H9 (cell line): ENCODE data around the gene TMEM140. TPM values are rescaled to one million over a fixed set of nuclear protein-coding genes. Genes with fewer than 3 reads are reported as not detected.
A peak's percentile ranks its signal among the peaks of the same experiment; 100 is the strongest.
"Not testable (repeated sequence)": the region's sequence is repeated elsewhere in the genome, so short reads cannot be mapped to it uniquely, and the experiment has no call there.

Experiments
- DNase-seq: peaks from one replicate; pipeline ENCODE4 v3.0.0-alpha.2; 2017
- H2AFZ ChIP-seq: one replicate; pipeline ENCODE4 v1.6.1; 2013; ENCODE audit warnings: mild to moderate bottlenecking, low read length, control low read depth, moderate library complexity
- H2AK5ac ChIP-seq: 2 replicates; pipeline ENCODE4 v1.6.1; 2013; ENCODE audit warnings: low read length, control low read depth, mixed read lengths; ENCODE audit not compliant: insufficient read length
- H2BK120ac ChIP-seq: one replicate; pipeline ENCODE4 v1.6.1; 2013; ENCODE audit warnings: low read depth, mild to moderate bottlenecking, low read length, control low read depth, inconsistent platforms; ENCODE audit not compliant: poor library complexity, severe bottlenecking
- H2BK12ac ChIP-seq: 2 replicates; pipeline ENCODE4 v1.6.1; 2013; ENCODE audit warnings: low read length, control low read depth, mixed read lengths, low read depth; ENCODE audit not compliant: insufficient read length
- H2BK15ac ChIP-seq: 2 replicates; pipeline ENCODE4 v1.6.1; 2013; ENCODE audit warnings: low read depth, low read length, control low read depth
- H2BK20ac ChIP-seq: one replicate; pipeline ENCODE4 v1.6.1; 2013; ENCODE audit warnings: low read depth, mild to moderate bottlenecking, low read length, control low read depth, inconsistent platforms; ENCODE audit not compliant: poor library complexity, severe bottlenecking
- H2BK5ac ChIP-seq: 2 replicates; pipeline ENCODE4 v1.6.1; 2013; ENCODE audit warnings: low read length, control low read depth, mixed read lengths; ENCODE audit not compliant: insufficient read length
- H3K14ac ChIP-seq: 2 replicates; pipeline ENCODE4 v1.6.1; 2013; ENCODE audit warnings: low read length, control low read depth; ENCODE audit not compliant: insufficient read depth
- H3K18ac ChIP-seq: 2 replicates; pipeline ENCODE4 v1.6.1; 2013; ENCODE audit warnings: low read depth, mild to moderate bottlenecking, mixed read lengths, low read length, control low read depth; ENCODE audit not compliant: insufficient read length
- H3K23ac ChIP-seq: 2 replicates; pipeline ENCODE4 v1.6.1; 2013; ENCODE audit warnings: low read length, control low read depth, mixed read lengths, low read depth; ENCODE audit not compliant: insufficient read length
- H3K23me2 ChIP-seq: 2 replicates; pipeline ENCODE4 v1.6.1; 2013; ENCODE audit warnings: low read depth, mild to moderate bottlenecking, mixed read lengths, low read length, control low read depth; ENCODE audit not compliant: insufficient read length, poor library complexity, severe bottlenecking
- H3K27ac ChIP-seq: 2 replicates; pipeline ENCODE4 v1.5.1; 2013; ENCODE audit warnings: low read length, control low read depth, mixed read lengths, low read depth; ENCODE audit not compliant: insufficient read length
- H3K27me3 ChIP-seq: 2 replicates; pipeline ENCODE4 v1.6.1; 2013; ENCODE audit warnings: low read length, control low read depth, inconsistent platforms; ENCODE audit not compliant: insufficient read depth
- H3K4ac ChIP-seq: 2 replicates; pipeline ENCODE4 v1.6.1; 2013; ENCODE audit warnings: low read depth, mild to moderate bottlenecking, control low read depth, inconsistent platforms, low read length, moderate library complexity
- H3K4me1 ChIP-seq: 2 replicates; pipeline ENCODE4 v1.6.1; 2013; ENCODE audit warnings: low read length, control low read depth, inconsistent platforms; ENCODE audit not compliant: insufficient read depth
- H3K4me2 ChIP-seq: 2 replicates; pipeline ENCODE4 v1.6.1; 2013; ENCODE audit warnings: low read length, control low read depth, mixed read lengths; ENCODE audit not compliant: insufficient read length, insufficient read depth
- H3K56ac ChIP-seq: 2 replicates; pipeline ENCODE4 v1.6.1; 2013; ENCODE audit warnings: low read depth, mild to moderate bottlenecking, mixed read lengths, low read length, control low read depth; ENCODE audit not compliant: insufficient read length
- H3K79me1 ChIP-seq: 2 replicates; pipeline ENCODE4 v1.6.1; 2013; ENCODE audit warnings: low read depth, mild to moderate bottlenecking, moderate library complexity, low read length, control low read depth, inconsistent platforms; ENCODE audit not compliant: insufficient read depth, poor library complexity, severe bottlenecking
- H3K79me2 ChIP-seq: 2 replicates; pipeline ENCODE4 v1.6.1; 2013; ENCODE audit warnings: low read length, control low read depth, inconsistent platforms; ENCODE audit not compliant: insufficient read depth
- H3K9ac ChIP-seq: 2 replicates; pipeline ENCODE4 v1.6.1; 2013; ENCODE audit warnings: low read length, control low read depth, mixed read lengths; ENCODE audit not compliant: insufficient read length; ENCODE audit errors: extremely low read depth
- H3K9me3 ChIP-seq: one replicate; pipeline ENCODE4 v1.6.1; 2013; ENCODE audit warnings: low read depth, low read length, inconsistent platforms; ENCODE audit not compliant: control insufficient read depth
- H3T11ph ChIP-seq: one replicate; pipeline ENCODE4 v1.6.1; 2013; ENCODE audit warnings: mild to moderate bottlenecking, low read length, control low read depth, inconsistent platforms
- H4K20me1 ChIP-seq: one replicate; pipeline ENCODE4 v1.6.1; 2013; ENCODE audit not compliant: control insufficient read depth, insufficient read length, insufficient read depth
- H4K5ac ChIP-seq: 2 replicates; pipeline ENCODE4 v1.6.1; 2013; ENCODE audit warnings: low read depth, mild to moderate bottlenecking, mixed read lengths, low read length, control low read depth; ENCODE audit not compliant: insufficient read length
- H4K8ac ChIP-seq: replicated peaks from 2 replicates; pipeline ENCODE4 v1.6.1; 2013; ENCODE audit warnings: low read length, control low read depth, mixed read lengths, low read depth; ENCODE audit not compliant: insufficient read length
- H4K91ac ChIP-seq: 2 replicates; pipeline ENCODE4 v1.6.1; 2013; ENCODE audit warnings: low read depth, mild to moderate bottlenecking, moderate library complexity, mixed read lengths, low read length, control low read depth; ENCODE audit not compliant: insufficient read length
- H3K27ac Mint-ChIP-seq, 3 experiments: 2 replicates in 2 of 3; 3 replicates in 1 of 3; pipeline ENCODE4 v1.8.0; 2020 to 2021; ENCODE audit warnings: mixed read lengths in 3 of 3, mild to moderate bottlenecking in 1 of 3, moderate library complexity in 1 of 3
- H3K27me3 Mint-ChIP-seq: 2 replicates; pipeline ENCODE4 v1.8.0; 2021; ENCODE audit warnings: low read depth, mild to moderate bottlenecking, moderate library complexity, mixed read lengths
- H3K36me3 Mint-ChIP-seq, 3 experiments: 2 replicates in 2 of 3; 3 replicates in 1 of 3; pipeline ENCODE4 v1.8.0; 2020 to 2021; ENCODE audit warnings: low read depth in 3 of 3, mixed read lengths in 3 of 3; ENCODE audit not compliant: insufficient read depth in 1 of 3
- H3K4me1 Mint-ChIP-seq, 2 experiments: 2 replicates each; pipeline ENCODE4 v1.8.0; 2020; ENCODE audit warnings: mixed read lengths in 2 of 2
- H3K4me3 Mint-ChIP-seq, 2 experiments: 2 replicates in 1 of 2; 3 replicates in 1 of 2; pipeline ENCODE4 v1.8.0; 2020 to 2021; ENCODE audit warnings: mild to moderate bottlenecking in 2 of 2, mixed read lengths in 2 of 2, moderate library complexity in 1 of 2
- H3K9me3 Mint-ChIP-seq, 2 experiments: 2 replicates in 1 of 2; 3 replicates in 1 of 2; pipeline ENCODE4 v1.8.0; 2020; ENCODE audit warnings: mild to moderate bottlenecking in 2 of 2, mixed read lengths in 2 of 2, moderate library complexity in 1 of 2
- WGBS: extraction: QIAGEN DNeasy Blood & Tissue Kit; methylation state at CpG from one replicate; pipeline ENCODE4 v1.1.7; 2013; ENCODE audit warnings: missing lambda C conversion rate, low lambda C conversion rate, mixed read lengths; ENCODE audit not compliant: insufficient read length; ENCODE audit errors: extremely low coverage; 5-methylcytosine and 5-hydroxymethylcytosine counted together
- total RNA-seq: library from RNA; stranded (reverse); gene quantifications from 2 replicates; pipeline ENCODE4 v1.2.1, GENCODE V29; 2021
- TF ChIP-seq, protein P1 (sequence below): fragments of 200-600 bp; sonication (generic); conservative IDR thresholded peaks from 3 replicates; pipeline ENCODE4 v1.8.0; 2021; ENCODE audit warnings: antibody characterized with exemption, mild to moderate bottlenecking

TMEM140 gene
- total RNA-seq, 1 experiment from 2014 or later, result not detected

DNA sequence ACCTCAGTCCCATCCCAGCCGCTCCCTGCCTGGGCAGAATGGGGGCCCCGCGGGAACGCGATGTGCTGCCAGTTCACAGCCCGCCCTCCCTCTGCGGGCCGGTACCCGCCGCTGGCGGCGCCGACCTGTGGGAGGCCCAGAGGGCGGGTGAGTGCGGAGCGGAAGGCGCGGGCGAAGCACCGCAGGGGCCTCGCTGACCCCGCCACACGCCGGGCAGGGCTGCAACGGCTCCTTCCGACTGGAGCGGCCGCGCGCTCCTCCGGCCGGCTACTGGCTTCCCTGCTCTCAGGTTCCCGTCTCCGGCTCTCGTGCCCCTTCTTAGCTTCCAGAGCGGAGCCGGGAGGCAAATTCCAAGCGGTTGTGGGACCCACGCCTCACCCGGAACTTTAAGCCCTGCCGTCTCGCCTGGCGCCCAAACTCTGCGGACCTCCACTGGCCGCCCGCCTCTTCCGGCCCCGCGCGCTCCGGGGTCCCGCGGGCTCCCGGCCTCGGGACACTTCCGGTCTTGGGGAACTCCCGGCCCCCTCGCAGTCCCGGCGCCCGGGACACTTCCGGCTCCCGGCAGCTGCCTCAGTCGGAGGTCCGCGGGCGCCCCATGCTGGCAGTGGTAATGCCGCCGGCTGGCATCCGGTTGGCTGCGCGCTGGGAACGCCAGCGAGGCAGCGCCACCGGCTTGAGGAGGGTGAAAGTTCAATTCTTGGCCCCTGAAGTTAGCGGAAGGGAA, 22.6 kb downstream of the TMEM140 start, which contains the start of gene CYREN:
CYREN (minus strand) TSS at position 434 of the 724 bp plus-strand sequence. CDS start 1,785 bp downstream, outside the sequence.
- WGBS, result no CpG with 5 or more reads among the region's 77 CpGs
- Histone ChIP-seq H3K18ac (peak within 1 kb of the TSS; percentile 80), H4K91ac (no peak within 1 kb of the TSS), H2BK12ac (no peak within 1 kb of the TSS), H2BK5ac (no peak within 1 kb of the TSS), H3K4me1 (0 out of 2 replicates have a peak, but pooled peaks cover 2% of the 10 kb centered on the region), H2AFZ (no peak within 1 kb of the TSS), H4K20me1 (no peaks in the 10 kb centered on the region), H4K5ac (no peak within 1 kb of the TSS), H3K27me3 (no peaks in the 10 kb centered on the region), H3K79me1 (no peaks in the 10 kb centered on the region), H2BK20ac (no peak within 1 kb of the TSS), H3K56ac (no peak within 1 kb of the TSS), H3K79me2 (no peaks in the 10 kb centered on the region; the same call in 1 of the 2 replicates), H3K4ac (no peak within 1 kb of the TSS), H2BK15ac (no peak within 1 kb of the TSS; the same call in 1 of the 2 replicates), H3K23ac (no peak within 1 kb of the TSS), H3K27ac (no peak within 1 kb of the TSS), H2BK120ac (no peak within 1 kb of the TSS), H3K9me3 (no peaks in the 10 kb centered on the region), H3K9ac (peak within 1 kb of the TSS; percentile 70), H4K8ac (no peak within 1 kb of the TSS), H3T11ph (no peak within 1 kb of the TSS), H3K4me2 (peak within 1 kb of the TSS; percentile 69), H3K23me2 (peaks cover 8% of the 10 kb centered on the region), H2AK5ac (no peak within 1 kb of the TSS), H3K14ac (peak within 1 kb of the TSS; percentile 91)
- H3K4me3 Mint-ChIP-seq, result peak within 1 kb of the TSS; percentile 82 to 84
- DNase-seq, result peak; percentile 91
- no peaks in the 10 kb centered on the region for H3K27me3 Mint-ChIP-seq
- TF ChIP-seq, protein P1, sequence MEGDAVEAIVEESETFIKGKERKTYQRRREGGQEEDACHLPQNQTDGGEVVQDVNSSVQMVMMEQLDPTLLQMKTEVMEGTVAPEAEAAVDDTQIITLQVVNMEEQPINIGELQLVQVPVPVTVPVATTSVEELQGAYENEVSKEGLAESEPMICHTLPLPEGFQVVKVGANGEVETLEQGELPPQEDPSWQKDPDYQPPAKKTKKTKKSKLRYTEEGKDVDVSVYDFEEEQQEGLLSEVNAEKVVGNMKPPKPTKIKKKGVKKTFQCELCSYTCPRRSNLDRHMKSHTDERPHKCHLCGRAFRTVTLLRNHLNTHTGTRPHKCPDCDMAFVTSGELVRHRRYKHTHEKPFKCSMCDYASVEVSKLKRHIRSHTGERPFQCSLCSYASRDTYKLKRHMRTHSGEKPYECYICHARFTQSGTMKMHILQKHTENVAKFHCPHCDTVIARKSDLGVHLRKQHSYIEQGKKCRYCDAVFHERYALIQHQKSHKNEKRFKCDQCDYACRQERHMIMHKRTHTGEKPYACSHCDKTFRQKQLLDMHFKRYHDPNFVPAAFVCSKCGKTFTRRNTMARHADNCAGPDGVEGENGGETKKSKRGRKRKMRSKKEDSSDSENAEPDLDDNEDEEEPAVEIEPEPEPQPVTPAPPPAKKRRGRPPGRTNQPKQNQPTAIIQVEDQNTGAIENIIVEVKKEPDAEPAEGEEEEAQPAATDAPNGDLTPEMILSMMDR, result peak; percentile 31; the same call in 2 of the 3 replicates
- no peaks in the 10 kb centered on the region for H3K9me3 Mint-ChIP-seq
- H3K4me1 Mint-ChIP-seq, result peaks cover 30 to 31% of the 10 kb centered on the region in 2 experiments
- H3K27ac Mint-ChIP-seq, result peak within 1 kb of the TSS; percentile 95 to 97 (median 96)
- peaks cover 33 to 37% (median 36%) of the 10 kb centered on the region in 3 experiments; a peak in 6 of 7 replicates for H3K36me3 Mint-ChIP-seq

DNA sequence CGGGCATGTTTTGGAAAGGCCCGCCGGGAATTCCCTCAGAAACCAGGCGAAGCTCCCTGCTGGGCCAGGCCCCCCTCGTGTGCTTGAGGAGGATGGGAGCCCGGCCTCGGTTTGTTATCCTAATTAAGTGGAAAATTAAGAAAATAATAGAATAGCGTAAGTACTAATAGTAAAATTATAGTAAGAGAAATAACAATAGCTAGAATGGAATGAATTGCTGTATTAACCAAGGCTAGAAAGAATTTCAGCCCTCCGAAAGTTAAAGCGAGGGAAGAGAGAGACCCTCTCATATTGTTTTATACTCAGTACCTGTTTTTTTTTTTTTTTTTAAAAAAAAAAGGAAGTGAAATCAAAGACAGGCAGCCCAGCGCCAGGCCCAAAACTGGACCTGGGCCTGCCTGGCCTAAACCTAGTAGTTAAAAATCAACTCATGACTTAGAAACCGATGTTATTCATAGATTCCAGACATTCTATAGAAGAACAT, 23.2 kb downstream of the TMEM140 start:
- not testable (repeated sequence) for H4K91ac ChIP-seq, H3T11ph ChIP-seq, H4K5ac ChIP-seq, H2AK5ac ChIP-seq, H2BK120ac ChIP-seq, H3K79me1 ChIP-seq, DNase-seq, H3K27me3 Mint-ChIP-seq, H3K27me3 ChIP-seq, H3K56ac ChIP-seq, H3K9me3 Mint-ChIP-seq, H3K14ac ChIP-seq, H3K79me2 ChIP-seq, H3K4me1 ChIP-seq, H2BK15ac ChIP-seq, H2BK5ac ChIP-seq, H2BK12ac ChIP-seq, H3K27ac ChIP-seq, H3K9me3 ChIP-seq, H2BK20ac ChIP-seq, H4K8ac ChIP-seq, H4K20me1 ChIP-seq, H3K23me2 ChIP-seq, H3K4ac ChIP-seq, H2AFZ ChIP-seq, H3K23ac ChIP-seq, H3K9ac ChIP-seq
- H3K4me3 Mint-ChIP-seq, result peak overlapping the region; percentile 82 to 84
- peak overlapping the region; percentile 95 to 97 (median 96); a peak in 5 of 7 replicates for H3K27ac Mint-ChIP-seq
- H3K36me3 Mint-ChIP-seq, result peaks cover 27 to 31% (median 30%) of the 10 kb centered on the region in 3 experiments; a peak in 6 of 7 replicates
- Histone ChIP-seq H3K18ac (peak overlapping the region; percentile 67), H3K4me2 (peak overlapping the region; percentile 69)
- peaks cover 30 to 31% of the 10 kb centered on the region in 2 experiments for H3K4me1 Mint-ChIP-seq
- WGBS, result no CpG with 5 or more reads among the region's 12 CpGs
